Smooth muscle cell (in vitro differentiated cells): ENCODE measurements around the gene ZBTB8A. TPM values are rescaled to one million over a fixed set of nuclear protein-coding genes. Genes with fewer than 3 reads are reported as not detected.

Experiments
- DNase-seq: peaks from one replicate; lab custom pipeline; 2025; ENCODE audit not compliant: unreplicated experiment; lab: John Stamatoyannopoulos, UW
- H2AFZ ChIP-seq: fragments of 200-600 bp; sonication (generic); 2 replicates; pipeline ENCODE4 v1.6.0; 2016; ENCODE audit warnings: antibody characterized with exemption, low read depth, mild to moderate bottlenecking
- H3F3A ChIP-seq: fragments of 200-600 bp; sonication (generic); 2 replicates; pipeline ENCODE4 v1.6.0; 2017; ENCODE audit warnings: antibody characterized with exemption, low read depth
- H3K27ac ChIP-seq: fragments of 200-600 bp; sonication (generic); 2 replicates; pipeline ENCODE4 v1.5.1; 2016; ENCODE audit warnings: low read depth, mild to moderate bottlenecking
- H3K27me3 ChIP-seq: fragments of 200-600 bp; sonication (generic); 2 replicates; pipeline ENCODE4 v1.6.1; 2016; ENCODE audit warnings: low read depth, mild to moderate bottlenecking
- H3K36me3 ChIP-seq: fragments of 200-600 bp; sonication (generic); 2 replicates; pipeline ENCODE4 v1.5.1; 2016; ENCODE audit warnings: low read depth
- H3K4me1 ChIP-seq: fragments of 200-600 bp; sonication (generic); 2 replicates; pipeline ENCODE4 v1.5.1; 2016; ENCODE audit warnings: low read depth
- H3K4me2 ChIP-seq: fragments of 200-600 bp; sonication (generic); 2 replicates; pipeline ENCODE4 v1.6.0; 2016; ENCODE audit warnings: mild to moderate bottlenecking
- H3K4me3 ChIP-seq: fragments of 200-600 bp; sonication (generic); 2 replicates; pipeline ENCODE4 v1.5.1; 2016; ENCODE audit warnings: mild to moderate bottlenecking
- H3K79me2 ChIP-seq: fragments of 200-600 bp; sonication (generic); 2 replicates; pipeline ENCODE4 v1.6.0; 2016; ENCODE audit warnings: low read depth, mild to moderate bottlenecking
- H3K9ac ChIP-seq: fragments of 200-600 bp; sonication (generic); 2 replicates; pipeline ENCODE4 v1.6.0; 2016; ENCODE audit warnings: low read depth
- H3K9me3 ChIP-seq: fragments of 200-600 bp; sonication (generic); replicated peaks from 2 replicates; pipeline ENCODE4 v1.5.1; 2016; ENCODE audit warnings: low read depth
- H4K20me1 ChIP-seq: fragments of 200-600 bp; sonication (generic); 2 replicates; pipeline ENCODE4 v1.6.0; 2016; ENCODE audit warnings: low read depth
- WGBS: methylation state at CpG from one replicate; pipeline ENCODE4 v1.1.7; 2016; ENCODE audit warnings: low lambda C conversion rate; 5-methylcytosine and 5-hydroxymethylcytosine counted together
- polyA plus RNA-seq: library from polyadenylated mRNA; unstranded; fragments of >200 nt; fragmentation: Nextera tagmentation; extraction: Ambion mirVana; gene quantifications from 2 replicates; pipeline ENCODE4 v1.2.1, GENCODE V29; 2016
- total RNA-seq: library from RNA; depleted of rRNA; stranded (reverse); fragments of >200 nt; gene quantifications from 2 replicates; pipeline ENCODE4 v1.2.3, GENCODE V29; 2014
- TF ChIP-seq, protein P1 (sequence below): fragments of 200-600 bp; sonication (generic); IDR thresholded peaks from 2 replicates; pipeline ENCODE4 v1.5.1; 2017; ENCODE audit warnings: borderline replicate concordance, mild to moderate bottlenecking, antibody characterized with exemption; ENCODE audit not compliant: insufficient read depth, poor library complexity, severe bottlenecking

The ZBTB8A gene
- total and polyA plus RNA-seq, 2 experiments from 2014 or later, result 4.2 to 8.8 TPM

DNA sequence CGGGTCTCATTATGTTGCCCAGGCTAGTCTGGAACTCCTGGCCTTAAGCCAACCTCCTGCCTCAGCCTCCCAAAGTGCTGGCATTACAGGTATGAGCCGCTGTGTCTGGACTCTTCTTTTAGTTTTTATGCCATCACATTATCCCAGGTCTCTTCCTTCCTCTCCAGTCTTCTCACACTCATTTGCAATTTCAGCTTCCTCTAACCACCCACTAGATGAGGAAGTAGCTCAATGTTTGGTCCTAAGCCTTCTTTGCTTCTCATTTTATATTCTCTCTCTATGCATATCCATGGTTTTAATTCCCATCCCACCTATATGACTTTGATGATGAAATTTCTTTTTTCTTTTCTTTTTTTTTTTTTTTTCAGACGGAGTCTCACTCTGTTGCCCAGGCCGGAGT lies 3.1 kb upstream of the ZBTB8A start:
- peaks cover 6% of the 10 kb centered on the region for H3F3A ChIP-seq
- no peaks in the 10 kb centered on the region for H4K20me1 ChIP-seq
- TF ChIP-seq, protein P1, sequence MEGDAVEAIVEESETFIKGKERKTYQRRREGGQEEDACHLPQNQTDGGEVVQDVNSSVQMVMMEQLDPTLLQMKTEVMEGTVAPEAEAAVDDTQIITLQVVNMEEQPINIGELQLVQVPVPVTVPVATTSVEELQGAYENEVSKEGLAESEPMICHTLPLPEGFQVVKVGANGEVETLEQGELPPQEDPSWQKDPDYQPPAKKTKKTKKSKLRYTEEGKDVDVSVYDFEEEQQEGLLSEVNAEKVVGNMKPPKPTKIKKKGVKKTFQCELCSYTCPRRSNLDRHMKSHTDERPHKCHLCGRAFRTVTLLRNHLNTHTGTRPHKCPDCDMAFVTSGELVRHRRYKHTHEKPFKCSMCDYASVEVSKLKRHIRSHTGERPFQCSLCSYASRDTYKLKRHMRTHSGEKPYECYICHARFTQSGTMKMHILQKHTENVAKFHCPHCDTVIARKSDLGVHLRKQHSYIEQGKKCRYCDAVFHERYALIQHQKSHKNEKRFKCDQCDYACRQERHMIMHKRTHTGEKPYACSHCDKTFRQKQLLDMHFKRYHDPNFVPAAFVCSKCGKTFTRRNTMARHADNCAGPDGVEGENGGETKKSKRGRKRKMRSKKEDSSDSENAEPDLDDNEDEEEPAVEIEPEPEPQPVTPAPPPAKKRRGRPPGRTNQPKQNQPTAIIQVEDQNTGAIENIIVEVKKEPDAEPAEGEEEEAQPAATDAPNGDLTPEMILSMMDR, result no peak
- H3K36me3 ChIP-seq, result no peaks in the 10 kb centered on the region
- no peaks in the 10 kb centered on the region for H3K9me3 ChIP-seq
- H3K79me2 ChIP-seq, result peaks cover 5% of the 10 kb centered on the region
- peaks cover 11% of the 10 kb centered on the region for H3K4me1 ChIP-seq
- H3K4me3 ChIP-seq, result no peak overlapping the region
- H3K27ac ChIP-seq, result no peak overlapping the region
- DNase-seq, result no peak
- H3K4me2 ChIP-seq, result no peak overlapping the region
- H3K9ac ChIP-seq, result no peak overlapping the region
- H2AFZ ChIP-seq, result no peak overlapping the region
- no peaks in the 10 kb centered on the region for H3K27me3 ChIP-seq
- WGBS, result 94% methylated on average over 4 of the region's 4 CpGs

DNA sequence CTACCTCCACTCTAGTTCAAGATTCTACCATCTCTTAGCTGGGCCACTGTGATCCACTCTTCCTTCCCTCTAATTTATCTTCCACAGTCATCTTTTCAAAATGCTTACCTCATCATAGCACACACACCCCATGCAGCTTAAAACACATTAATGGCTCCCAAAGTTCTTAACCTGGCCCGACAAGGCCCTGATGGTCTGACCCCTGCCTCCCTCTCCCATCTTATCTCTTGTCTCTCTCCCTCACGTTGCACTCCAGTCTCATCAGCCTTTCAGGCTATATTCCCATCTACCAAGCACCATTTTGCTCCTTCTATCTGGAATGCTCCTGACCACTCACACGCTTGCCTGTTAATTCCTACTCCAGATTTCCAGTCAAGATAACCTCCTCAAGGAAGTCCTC lies 2.5 kb upstream of the ZBTB8A start:
- H3K27ac ChIP-seq, result no peak overlapping the region
- TF ChIP-seq, protein P1, result no peak
- no peaks in the 10 kb centered on the region for H3K36me3 ChIP-seq
- H2AFZ ChIP-seq, result no peak overlapping the region
- peaks cover 12% of the 10 kb centered on the region for H3K79me2 ChIP-seq
- peaks cover 12% of the 10 kb centered on the region for H3K4me1 ChIP-seq
- H4K20me1 ChIP-seq, result no peaks in the 10 kb centered on the region
- no peaks in the 10 kb centered on the region for H3K9me3 ChIP-seq
- H3K4me3 ChIP-seq, result no peak overlapping the region
- no peaks in the 10 kb centered on the region for H3K27me3 ChIP-seq
- 65% methylated on average over 3 of the region's 3 CpGs for WGBS
- H3K4me2 ChIP-seq, result no peak overlapping the region
- peaks cover 6% of the 10 kb centered on the region for H3F3A ChIP-seq
- H3K9ac ChIP-seq, result no peak overlapping the region
- DNase-seq, result no peak

DNA sequence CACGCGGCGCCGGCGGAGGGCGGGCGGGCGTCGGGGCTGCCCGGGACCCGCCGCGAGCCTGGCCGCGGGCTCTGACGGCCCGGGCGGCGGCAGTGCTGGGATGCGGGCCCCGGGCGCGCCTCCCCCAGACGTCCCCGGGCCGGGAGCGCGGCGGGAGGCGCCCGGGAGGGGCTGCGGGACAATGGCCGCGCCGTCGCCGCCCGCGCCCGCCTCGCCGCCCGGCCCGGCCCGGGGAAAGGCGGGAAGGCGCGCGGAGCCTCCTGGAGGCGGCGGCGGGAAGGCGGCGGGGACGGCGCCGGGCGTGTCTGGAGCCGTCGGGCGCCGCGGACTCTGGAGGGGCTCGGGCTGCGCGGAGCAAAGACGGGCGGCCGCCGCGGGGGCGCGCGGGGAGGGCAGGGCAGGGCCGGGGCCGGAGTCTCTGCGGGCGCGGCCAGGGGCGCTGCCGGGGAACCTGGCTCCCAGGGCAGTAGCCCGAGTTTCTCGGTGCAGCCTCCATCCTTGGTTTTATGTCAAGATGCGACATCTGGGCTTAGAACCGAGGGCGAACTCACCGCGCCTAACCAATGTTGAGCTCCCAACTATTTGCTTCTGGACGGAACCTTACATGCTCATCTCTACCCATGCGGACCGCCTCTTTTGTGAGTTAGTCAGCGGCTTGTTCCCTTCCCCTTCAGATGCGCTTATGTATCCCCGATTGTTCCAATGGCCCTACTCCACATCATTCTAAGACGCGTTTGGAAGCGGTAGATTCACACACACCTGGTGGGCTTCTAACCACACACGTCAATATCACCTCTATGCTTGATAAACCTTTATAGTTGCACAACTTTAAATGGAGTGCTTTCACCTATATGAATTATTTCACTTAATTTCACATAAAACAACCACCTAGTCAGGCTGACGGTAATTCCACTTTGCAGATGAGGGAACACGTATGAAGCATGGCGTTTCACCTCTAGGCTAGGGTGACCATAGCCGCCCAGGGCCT lies 651 bp downstream of the ZBTB8A start:
- H3K4me1 ChIP-seq, result peaks cover 12% of the 10 kb centered on the region
- DNase-seq, result no peak
- H3K4me3 ChIP-seq, result peak overlapping the region; percentile 55
- H3K27me3 ChIP-seq, result no peaks in the 10 kb centered on the region
- H3K27ac ChIP-seq, result no peak overlapping the region
- TF ChIP-seq, protein P1, result no peak
- H3K9me3 ChIP-seq, result no peaks in the 10 kb centered on the region
- H2AFZ ChIP-seq, result peak overlapping the region; percentile 74
- peaks cover 6% of the 10 kb centered on the region for H3F3A ChIP-seq
- no peaks in the 10 kb centered on the region for H3K36me3 ChIP-seq
- WGBS, result 6% methylated on average over 41 of the region's 102 CpGs
- H4K20me1 ChIP-seq, result peaks cover 22% of the 10 kb centered on the region
- H3K9ac ChIP-seq, result no peak overlapping the region
- H3K79me2 ChIP-seq, result peaks cover 39% of the 10 kb centered on the region
- peak overlapping the region; percentile 83 for H3K4me2 ChIP-seq
